ENCODE results near the gene PIGT. TPM values are rescaled to one million over a fixed set of nuclear protein-coding genes. Genes with fewer than 3 reads are reported as not detected.

Gene PIGT
- polyA plus RNA-seq, 1 of the 3 experiments (the other 2 are of a cell fraction): 144 TPM

- TF ChIP-seq, protein P1, sequence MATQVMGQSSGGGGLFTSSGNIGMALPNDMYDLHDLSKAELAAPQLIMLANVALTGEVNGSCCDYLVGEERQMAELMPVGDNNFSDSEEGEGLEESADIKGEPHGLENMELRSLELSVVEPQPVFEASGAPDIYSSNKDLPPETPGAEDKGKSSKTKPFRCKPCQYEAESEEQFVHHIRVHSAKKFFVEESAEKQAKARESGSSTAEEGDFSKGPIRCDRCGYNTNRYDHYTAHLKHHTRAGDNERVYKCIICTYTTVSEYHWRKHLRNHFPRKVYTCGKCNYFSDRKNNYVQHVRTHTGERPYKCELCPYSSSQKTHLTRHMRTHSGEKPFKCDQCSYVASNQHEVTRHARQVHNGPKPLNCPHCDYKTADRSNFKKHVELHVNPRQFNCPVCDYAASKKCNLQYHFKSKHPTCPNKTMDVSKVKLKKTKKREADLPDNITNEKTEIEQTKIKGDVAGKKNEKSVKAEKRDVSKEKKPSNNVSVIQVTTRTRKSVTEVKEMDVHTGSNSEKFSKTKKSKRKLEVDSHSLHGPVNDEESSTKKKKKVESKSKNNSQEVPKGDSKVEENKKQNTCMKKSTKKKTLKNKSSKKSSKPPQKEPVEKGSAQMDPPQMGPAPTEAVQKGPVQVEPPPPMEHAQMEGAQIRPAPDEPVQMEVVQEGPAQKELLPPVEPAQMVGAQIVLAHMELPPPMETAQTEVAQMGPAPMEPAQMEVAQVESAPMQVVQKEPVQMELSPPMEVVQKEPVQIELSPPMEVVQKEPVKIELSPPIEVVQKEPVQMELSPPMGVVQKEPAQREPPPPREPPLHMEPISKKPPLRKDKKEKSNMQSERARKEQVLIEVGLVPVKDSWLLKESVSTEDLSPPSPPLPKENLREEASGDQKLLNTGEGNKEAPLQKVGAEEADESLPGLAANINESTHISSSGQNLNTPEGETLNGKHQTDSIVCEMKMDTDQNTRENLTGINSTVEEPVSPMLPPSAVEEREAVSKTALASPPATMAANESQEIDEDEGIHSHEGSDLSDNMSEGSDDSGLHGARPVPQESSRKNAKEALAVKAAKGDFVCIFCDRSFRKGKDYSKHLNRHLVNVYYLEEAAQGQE (IDR thresholded peaks at IDR 0.05; ENCODE audit: low read depth, low read length): no peak
- no peak for TF ChIP-seq MEF2A (IDR thresholded peaks at IDR 0.05; ENCODE audit: borderline replicate concordance, low read depth)
Measured at GRCh38 chr20:45410887-45411286, 5.1 kb upstream of the PIGT start (continued).

- POLR2A ChIA-PET: interaction anchor here (1.3 kb wide), 1 partner anchor 14 kb away, joined by 4 read pairs; no protein-coding TSS in a partner anchor
- DNase-seq: no peak
- Histone ChIP-seq H3K79me2 (ENCODE audit: insufficient read depth) (peaks cover 17% of the 10 kb centered on the region), H4K20me1 (ENCODE audit: insufficient read depth) (no peaks in the 10 kb centered on the region), H3F3A (replicated peaks; ENCODE audit: insufficient read depth) (no peaks in the 10 kb centered on the region), H3K9ac (no peak overlapping the region), H3K27me3 (ENCODE audit: insufficient read depth) (no peaks in the 10 kb centered on the region), H2AFZ (ENCODE audit: low read depth) (no peak overlapping the region), H3K9me3 (no peaks in the 10 kb centered on the region), H3K4me3 (ENCODE audit: low read depth in 2 of 2, low read length in 1 of 2) (no peak overlapping the region), H3K4me2 (no peak overlapping the region), H3K36me3 (replicated peaks in 1 of 2; ENCODE audit: control insufficient read depth in 1 of 2, insufficient read depth in 2 of 2, low read length in 1 of 2) (peaks cover 0 to 19% of the 10 kb centered on the region in 2 experiments), H3K27ac (ENCODE audit: low read depth in 2 of 2, low read length in 1 of 2) (no peak overlapping the region), H3K4me1 (ENCODE audit: control insufficient read depth in 1 of 2, insufficient read depth in 2 of 2, low read depth in 1 of 2, low read length in 1 of 2) (peaks cover 0 to 7% of the 10 kb centered on the region in 2 experiments; a peak in 3 of 4 replicates), H3K9me2 (no peaks in the 10 kb centered on the region)
- 65% methylated on average over 5 of the region's 5 CpGs for whole genome bisulfite sequencing (ENCODE audit: low lambda C conversion rate)
- CTCF ChIA-PET: interaction anchor here (4.4 kb wide), 1 partner anchor 24 kb away, joined by 26 read pairs; no protein-coding TSS in a partner anchor
- TF ChIP-seq GATA2 (CRISPR knock-in tag; IDR thresholded peaks at IDR 0.05) (no peak), TEAD4 (IDR thresholded peaks at IDR 0.05; ENCODE audit: borderline replicate concordance, insufficient read depth) (no peak)
Measured at GRCh38 chr20:45412653-45413052, 3.3 kb upstream of the PIGT start.

DNA sequence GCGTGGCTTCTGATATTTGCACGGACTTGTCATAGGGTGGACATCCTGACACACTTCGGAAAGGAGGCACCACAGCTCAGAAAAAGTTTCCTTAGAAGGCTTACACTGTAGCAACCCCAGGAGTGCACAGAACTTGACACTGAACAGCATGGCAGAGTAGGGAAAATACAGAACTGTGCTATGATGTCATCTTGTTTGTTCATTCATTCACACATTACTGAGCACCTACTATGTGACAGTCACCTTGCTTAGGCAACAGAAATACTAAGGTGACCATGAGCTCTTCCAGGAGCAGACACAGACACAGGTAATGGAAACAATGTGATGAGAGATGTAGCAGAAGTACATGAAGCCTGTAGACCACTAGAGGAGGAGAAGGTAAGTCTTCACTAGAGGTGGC lies 2.5 kb upstream of the PIGT start:
- Histone ChIP-seq H3K4me3 (ENCODE audit: low read depth in 2 of 2, low read length in 1 of 2) (no peak overlapping the region), H2AFZ (ENCODE audit: low read depth) (no peak overlapping the region), H3K4me1 (ENCODE audit: control insufficient read depth in 1 of 2, insufficient read depth in 2 of 2, low read depth in 1 of 2, low read length in 1 of 2) (peaks cover 0 to 7% of the 10 kb centered on the region in 2 experiments; a peak in 3 of 4 replicates), H3K27ac (ENCODE audit: low read depth in 2 of 2, low read length in 1 of 2) (no peak overlapping the region), H3K4me2 (no peak overlapping the region), H3K9me3 (no peaks in the 10 kb centered on the region), H3K27me3 (ENCODE audit: insufficient read depth) (no peaks in the 10 kb centered on the region), H3K36me3 (replicated peaks in 1 of 2; ENCODE audit: control insufficient read depth in 1 of 2, insufficient read depth in 2 of 2, low read length in 1 of 2) (peaks cover 0 to 21% of the 10 kb centered on the region in 2 experiments), H3K9ac (no peak overlapping the region), H4K20me1 (ENCODE audit: insufficient read depth) (no peaks in the 10 kb centered on the region), H3K9me2 (no peaks in the 10 kb centered on the region), H3F3A (replicated peaks; ENCODE audit: insufficient read depth) (no peaks in the 10 kb centered on the region), H3K79me2 (ENCODE audit: insufficient read depth) (peaks cover 24% of the 10 kb centered on the region)
- POLR2A ChIA-PET: interaction anchor here (1.3 kb wide), 1 partner anchor 13 kb away, joined by 4 read pairs; no protein-coding TSS in a partner anchor
- DNase-seq: no peak
- WGBS (ENCODE audit: low lambda C conversion rate): 61% methylated on average over 3 of the region's 3 CpGs
- TF ChIP-seq TAF1 (IDR thresholded peaks at IDR 0.05; ENCODE audit: borderline replicate concordance, low read depth, low read length) (no peak), YY1 (IDR thresholded peaks at IDR 0.05; ENCODE audit: low read depth) (no peak), EP300 (IDR thresholded peaks at IDR 0.05; ENCODE audit: borderline replicate concordance in 1 of 2, low read depth in 1 of 2, low read length in 1 of 2) (no peak), EZH2phosphoT487 (IDR thresholded peaks at IDR 0.05; ENCODE audit: borderline replicate concordance, low read depth) (no peak), CHD2 (IDR thresholded peaks at IDR 0.05; ENCODE audit: low read length, partially characterized antibody) (no peak)
- CTCF ChIA-PET: interaction anchor here (0.5 to 4.4 kb wide), 2 partner anchors 23 to 105 kb away, joined by 3 to 26 read pairs; partner anchors contain the start of gene MATN4

All from SK-N-SH (cell line).